NCI-H1092 (cell line): ENCODE data around the gene SAFB.
A peak's percentile ranks its signal among the peaks of the same experiment; 100 is the strongest.

Experiments
- DNase-seq: peaks from one replicate; lab custom pipeline; 2025; lab: John Stamatoyannopoulos, UW

Gene SAFB

GRCh38 chr19:5627395-5627904 lies 4.6 kb downstream of the SAFB start:
- DNase-seq: no peak

GRCh38 chr19:5628461-5628860 lies 5.6 kb downstream of the SAFB start:
- DNase-seq: no peak

DNA sequence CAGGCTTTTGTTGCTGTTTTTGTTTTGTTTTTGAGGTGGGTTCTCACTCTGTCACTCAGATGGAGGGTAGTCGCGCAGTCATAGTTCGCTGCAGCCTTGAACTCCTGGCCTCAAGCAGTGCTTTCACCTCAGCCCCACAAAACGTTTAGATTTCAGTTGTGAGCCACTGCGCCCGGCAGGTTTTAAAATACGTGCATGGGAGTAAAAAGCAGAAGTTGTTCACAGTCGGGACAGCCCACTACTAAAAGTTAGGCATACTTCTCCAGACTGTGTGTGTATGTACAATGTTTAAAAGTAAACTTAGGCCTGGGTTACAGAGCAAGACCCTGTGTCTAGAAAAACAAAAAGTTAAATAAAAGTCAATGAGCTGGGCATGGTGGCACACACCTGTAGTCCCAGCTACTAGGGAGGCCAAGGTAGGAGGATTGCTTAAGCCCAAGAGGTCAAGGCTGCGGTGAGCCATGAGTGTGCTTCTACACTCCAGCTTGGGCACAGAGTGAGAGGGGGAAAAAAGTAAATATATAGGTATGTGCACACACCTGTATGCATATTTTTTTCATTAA lies 6.1 kb downstream of the SAFB start:
- DNase-seq: no peak

DNA sequence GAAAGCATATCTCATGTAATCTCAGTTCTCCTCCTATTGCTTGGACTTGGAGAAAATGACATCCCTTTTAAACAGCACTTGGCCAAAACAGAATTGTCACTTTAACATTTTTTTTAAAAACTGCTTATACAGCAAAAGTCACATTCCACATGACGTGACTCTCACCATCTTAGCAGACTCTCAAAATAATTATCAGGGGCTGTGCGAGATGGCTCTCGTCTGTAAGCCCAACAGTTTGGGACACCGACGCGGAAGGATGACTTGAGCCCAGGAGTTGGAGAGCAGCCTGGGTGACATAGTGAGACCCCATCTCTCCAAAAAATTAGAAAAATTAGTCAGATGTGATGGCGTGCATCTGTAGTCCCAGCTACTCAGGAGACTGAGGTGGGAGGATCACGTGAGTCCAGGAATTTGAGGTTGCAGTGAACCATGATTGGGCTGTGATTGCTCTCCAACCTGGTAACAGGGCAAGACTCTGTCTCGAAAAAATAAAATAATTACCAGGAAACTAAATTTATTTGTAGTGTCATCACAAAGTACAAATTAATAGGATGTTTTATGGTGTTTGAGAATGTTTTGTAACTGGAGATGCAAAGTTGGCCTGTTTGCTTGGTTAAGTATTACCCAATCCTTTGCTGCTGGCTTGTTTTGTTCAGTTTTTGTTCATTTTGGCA lies 8.8 kb downstream of the SAFB start:
- DNase-seq: no peak

DNA sequence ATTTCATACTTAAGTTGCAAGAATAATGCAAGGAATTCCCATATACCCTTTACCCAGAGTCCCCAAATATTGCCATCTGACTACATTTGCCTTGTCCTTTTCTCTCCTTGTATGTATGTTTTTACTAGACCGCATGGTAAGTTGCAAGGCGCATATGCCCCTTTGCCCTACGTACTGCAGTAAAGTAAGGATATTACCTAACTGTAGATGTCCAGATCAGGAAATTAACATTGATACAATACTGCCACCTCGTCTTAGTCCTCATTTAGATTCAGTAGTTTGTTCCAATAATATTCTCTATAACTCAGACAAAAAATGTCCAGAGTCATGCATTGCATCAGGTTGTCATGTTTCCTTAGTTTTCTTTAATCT lies 9.3 kb downstream of the SAFB start:
- no peak for DNase-seq

- DNase-seq: no peak
Measured at GRCh38 chr19:5632657-5633056, 9.8 kb downstream of the SAFB start.

DNA sequence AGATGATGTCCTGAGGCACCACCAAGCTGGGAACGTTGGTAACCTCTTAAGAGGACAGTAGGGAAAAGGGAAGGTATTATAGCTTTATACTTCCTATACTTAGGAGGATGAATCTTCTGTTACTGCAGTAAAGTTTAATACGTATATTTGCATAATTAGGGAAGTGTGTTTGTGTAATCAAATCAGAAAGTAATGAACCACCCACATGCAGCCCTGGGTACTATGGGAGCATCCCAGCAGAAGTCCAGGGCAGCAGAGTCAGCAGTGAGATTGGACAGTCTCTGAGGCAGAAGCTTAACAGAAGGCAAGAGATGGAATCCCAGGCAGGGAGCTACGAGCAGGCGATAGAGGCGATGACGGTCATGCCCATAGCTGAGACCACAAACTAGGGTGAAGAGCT lies 12.5 kb downstream of the SAFB start:
- DNase-seq: no peak

DNA sequence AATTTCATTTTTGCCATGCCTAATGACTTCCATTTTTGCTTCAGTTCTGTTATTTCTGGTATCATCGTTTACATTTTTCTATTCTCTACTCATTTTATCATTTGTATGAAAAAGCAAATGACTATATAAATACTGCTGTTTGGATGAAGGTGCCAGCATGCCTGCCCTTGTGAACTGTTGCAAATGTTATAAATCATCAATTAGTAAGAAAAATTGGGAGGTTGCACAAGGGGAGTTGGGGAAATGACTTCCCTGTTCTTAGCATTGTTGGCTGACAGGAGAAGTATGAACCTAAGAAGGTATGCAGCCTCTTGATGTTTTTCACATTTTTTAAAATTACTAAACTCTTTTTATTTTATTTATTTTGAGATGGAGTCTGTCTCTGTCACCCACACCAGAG lies 15.1 kb downstream of the SAFB start:
- no peak for DNase-seq

DNA sequence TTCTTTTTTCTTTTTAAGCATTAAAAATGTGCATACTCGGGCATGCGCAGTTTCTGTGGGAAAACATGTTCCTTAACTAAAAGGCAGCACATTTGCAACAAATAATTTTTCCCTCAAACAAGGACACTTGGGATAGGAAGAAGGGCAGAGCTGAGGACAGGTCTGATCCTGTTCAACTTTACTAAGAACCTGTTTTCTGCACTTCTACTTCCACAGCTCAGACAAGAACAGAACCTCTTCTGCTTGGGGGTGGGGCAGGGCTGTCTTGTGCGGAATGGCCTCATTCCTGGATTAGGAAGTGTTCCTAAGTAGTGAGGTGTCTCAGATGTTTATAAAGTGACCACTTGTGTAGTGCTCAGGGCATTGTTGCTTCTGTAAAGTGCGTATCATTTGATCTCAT lies 18.3 kb downstream of the SAFB start:
- DNase-seq: no peak

GRCh38 chr19:5642204-5642603 lies 19.3 kb downstream of the SAFB start:
- no peak for DNase-seq

- no peak for DNase-seq
Measured at GRCh38 chr19:5643060-5643459, 20.2 kb downstream of the SAFB start.

- no peak for DNase-seq
Measured at GRCh38 chr19:5644037-5644436, 21.2 kb downstream of the SAFB start.

DNA sequence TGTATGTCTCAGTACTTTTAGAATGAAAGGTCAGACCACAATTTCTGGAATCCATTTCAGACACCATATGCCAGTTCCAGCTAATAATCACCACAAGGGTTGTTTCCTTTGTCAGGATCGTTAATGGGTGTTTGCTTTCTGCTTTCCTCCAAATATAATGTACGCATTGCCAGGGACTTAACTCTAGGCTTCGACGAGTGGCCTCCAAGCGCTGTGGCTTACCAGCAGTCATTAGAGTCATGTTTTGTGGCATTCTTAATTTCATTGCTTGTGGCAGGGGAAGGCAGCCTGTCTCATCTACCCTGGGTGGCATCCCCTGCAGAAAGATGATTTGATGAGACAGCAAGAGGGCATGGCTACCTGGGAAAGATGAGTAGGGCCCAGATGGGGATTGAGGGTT lies 22.5 kb downstream of the SAFB start:
- peak; percentile 43 for DNase-seq

DNA sequence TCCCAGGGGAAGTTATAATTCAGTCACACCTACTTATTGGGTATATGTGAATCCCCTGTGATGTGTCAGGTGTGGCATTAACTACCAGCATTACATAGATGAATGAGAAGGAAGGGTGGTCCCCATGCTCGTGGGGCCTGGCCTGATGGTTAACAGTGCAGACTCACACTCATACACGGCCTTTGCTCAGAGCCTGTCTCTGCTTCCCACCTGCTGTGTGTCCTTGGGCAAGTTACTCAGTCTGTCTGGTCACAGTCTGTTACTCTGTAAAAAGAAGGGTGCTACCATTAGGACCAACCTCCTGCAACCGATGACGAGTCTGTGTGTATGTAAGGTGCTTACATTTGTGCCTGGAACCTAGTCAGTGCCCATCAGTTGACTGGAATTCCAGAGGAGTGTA lies 23.8 kb downstream of the SAFB start:
- DNase-seq: no peak

- DNase-seq: no peak
Measured at GRCh38 chr19:5648464-5648863, 25.6 kb downstream of the SAFB start.

- no peak for DNase-seq
Measured at GRCh38 chr19:5651361-5651760, 28.5 kb downstream of the SAFB start.

DNA sequence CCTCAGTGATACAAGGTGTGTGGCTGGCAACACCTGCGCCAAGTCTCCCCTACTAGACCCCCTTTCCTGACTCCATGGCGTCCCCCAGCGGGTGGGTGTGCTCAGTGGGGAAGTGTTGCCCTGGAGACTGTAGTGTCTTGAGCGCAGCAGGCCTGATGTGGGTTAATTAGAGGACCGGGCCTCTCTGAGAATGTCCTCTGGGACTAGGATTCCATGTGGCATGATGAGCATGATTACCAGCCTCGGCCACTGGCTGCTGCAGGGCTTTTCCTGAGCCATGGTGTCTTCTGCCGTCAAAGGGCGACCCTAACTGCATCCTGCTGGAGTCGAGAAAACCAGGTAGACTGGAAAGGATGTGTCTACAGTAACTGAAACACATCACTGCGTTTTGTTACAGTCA lies 29.4 kb downstream of the SAFB start:
- no peak for DNase-seq

DNA sequence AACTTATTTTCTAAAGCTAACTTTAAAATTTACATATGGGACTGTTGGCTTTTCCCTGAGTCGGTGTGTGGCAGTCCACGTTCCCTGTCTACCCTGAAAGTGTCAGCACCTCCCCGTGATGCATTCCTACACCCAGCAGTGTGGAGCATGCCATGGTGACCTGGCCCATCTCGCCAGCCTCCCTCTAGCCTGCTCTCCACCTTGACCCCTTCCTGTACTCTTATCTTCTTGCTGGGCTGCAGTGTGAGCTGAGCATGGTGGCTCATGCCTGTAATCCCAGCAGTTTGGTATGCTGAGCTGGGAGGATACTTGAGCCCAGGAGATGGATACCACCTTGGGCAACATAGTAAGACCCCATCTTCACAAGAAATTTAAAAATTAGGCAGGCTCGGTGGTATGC lies 32.0 kb downstream of the SAFB start:
- no peak for DNase-seq

DNA sequence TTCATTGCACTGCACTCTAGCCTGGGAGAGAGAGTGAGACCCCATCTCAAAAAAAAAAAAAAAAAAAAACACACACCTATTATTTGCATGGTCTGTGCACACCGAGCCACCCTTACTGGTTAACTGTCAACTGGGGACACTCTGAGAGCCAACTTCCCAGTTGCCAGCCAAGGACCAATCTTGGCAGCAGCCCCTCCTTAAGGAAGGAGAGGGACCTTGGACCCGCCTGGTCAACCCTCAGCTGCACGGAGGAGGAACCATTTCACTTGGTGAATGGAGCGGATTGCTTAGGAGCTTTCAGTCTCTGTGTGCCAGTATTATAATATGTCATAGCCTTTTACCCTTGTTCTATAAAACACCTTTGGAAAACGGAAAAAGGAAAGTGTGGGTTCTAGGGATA lies 32.5 kb downstream of the SAFB start:
- no peak for DNase-seq

DNA sequence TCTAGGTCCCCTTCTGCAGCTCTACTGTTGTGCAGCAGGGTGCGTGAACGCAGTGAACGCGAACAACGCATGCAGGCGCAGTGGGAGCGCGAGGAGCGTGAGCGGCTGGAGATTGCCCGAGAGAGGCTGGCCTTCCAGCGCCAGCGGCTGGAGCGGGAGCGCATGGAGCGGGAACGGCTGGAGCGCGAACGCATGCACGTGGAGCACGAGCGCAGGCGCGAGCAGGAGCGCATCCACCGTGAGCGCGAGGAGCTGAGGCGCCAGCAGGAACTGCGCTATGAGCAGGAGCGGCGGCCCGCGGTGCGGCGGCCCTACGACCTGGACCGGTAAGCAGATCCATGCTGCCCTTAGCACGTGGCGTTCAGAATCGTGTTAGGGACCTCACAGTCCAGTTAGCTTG lies 38.6 kb downstream of the SAFB start:
- DNase-seq: no peak

GRCh38 chr19:5663904-5664303 lies 41.0 kb downstream of the SAFB start:
- DNase-seq: no peak

GRCh38 chr19:5664515-5664914 lies 41.6 kb downstream of the SAFB start:
- DNase-seq: no peak

DNA sequence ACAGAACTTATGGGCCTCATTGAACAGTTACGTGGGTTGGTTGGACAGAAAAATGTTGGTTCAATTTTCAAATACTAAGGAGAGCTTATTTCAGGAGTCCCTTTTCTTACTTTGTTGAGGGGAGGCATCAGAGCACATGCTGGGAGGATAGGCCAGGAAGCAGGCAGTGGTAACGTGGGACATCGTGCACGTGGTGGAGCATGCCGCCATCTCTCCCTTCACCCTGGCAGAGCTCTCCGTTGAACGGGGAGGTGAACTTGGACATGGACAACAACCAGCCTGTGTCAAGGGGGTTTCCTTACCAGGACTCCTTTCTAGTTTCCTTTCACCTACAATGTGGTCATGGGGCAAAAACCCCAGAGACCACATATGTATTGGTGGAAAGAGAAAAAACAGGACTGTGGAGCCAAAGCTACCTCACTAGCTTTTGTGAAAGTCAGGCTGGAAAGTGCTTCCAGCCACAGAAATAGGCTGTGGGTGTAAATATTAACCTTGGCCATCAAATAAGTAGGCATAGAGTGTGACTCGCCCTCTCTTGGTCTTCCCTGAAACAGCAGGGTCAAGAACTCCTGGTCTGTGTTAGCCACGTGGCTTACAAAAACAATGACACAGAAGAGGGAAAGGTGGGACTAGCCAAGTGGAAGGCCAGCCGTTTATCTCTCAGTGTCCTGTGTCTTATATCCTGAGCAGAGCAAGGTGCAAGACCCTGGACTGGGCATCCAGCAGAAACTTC lies 43.1 kb downstream of the SAFB start:
- DNase-seq: no peak
